GM19467 (cell line): ENCODE measurements around the gene PSMC3.

ENCODE experiments used
- ATAC-seq: cut with Tn5 transposase; IDR thresholded peaks from one replicate; pipeline ENCODE4 v1.9.1; 2021; ENCODE audit warnings: mild to moderate bottlenecking, moderate library complexity; ENCODE audit not compliant: unreplicated experiment

PSMC3 gene

DNA sequence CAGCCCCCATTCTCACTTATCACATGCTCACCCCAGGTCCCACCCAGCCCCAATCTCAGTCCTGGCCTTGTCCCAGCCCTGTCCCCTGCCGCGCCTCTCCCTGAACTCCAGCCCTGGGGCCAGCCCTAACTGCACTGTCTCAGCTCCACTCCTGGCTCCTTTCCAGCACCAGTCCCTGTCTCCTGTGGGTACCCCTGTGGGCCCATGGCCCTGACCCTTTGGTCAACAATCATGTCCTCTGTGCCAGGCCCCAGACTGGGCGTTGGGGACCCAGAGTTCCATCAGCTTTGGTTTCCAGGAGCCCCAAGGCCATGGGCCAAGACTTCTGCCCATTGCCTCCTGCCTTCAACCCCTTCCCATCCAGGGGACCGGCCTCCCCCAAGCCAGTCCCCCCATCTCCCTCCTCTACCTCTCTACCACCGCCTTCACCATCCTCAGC is 48.6 kb downstream of the PSMC3 start:
- no peak for ATAC-seq

DNA sequence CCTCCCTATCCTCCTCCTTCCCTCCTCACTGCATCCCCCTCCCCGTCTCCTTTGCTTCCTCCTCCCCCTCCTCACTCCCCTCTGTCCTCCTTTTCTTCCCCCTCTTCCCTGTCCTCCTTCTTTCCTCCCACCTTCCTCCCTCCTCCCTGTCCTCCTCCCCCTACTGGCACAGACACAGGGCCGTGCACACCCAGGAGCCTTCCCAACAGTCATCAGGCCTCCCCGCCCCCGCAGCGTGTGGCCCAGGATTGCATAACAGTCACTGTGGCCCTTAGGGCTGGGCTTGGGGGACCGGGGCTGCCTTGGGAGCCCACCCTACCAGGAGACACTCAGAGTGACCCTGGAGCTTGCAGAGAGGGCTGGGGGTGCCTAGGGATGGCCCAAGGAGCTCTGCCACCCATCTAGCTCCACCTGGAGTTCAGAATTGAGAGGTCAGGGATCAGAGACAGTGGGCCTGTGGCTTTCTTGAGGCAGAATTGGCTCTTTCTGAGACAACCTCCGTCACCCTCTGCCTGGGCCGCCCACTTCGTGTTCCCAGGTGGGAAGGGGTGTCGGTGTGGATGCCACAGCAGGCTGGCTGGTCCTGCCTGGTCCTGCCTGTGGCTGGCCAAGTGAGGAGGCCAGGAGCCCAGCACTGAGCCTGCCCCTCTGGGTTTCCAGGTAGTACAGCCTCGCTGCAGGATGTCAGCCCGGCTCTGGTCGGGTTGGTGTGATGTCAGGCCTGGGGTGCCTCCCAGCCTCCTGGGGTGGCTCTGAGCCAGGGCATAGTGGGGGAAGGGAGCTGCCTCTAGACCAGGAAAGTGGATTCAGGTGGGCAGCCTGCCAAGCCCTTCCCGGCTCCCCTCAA is 49.5 kb downstream of the PSMC3 start:
- ATAC-seq, result no peak

DNA sequence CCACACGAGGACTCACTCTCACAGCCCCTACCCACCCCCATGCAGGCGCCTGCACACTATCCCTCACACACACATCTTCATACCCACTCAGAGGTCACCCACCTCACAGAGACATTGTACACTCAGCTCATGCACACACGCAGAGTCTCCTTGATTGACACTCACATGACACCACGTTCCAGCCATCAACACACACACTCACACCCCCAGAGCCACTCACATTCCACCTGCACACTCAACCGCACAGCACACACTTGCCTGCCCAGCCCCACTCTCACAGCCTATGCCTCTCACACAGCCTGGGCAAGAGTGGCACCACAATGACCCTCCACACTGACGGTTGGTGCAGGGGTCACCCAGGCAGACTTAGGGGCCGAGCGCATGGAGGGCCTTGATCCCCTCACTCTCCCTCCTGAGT is 50.1 kb downstream of the PSMC3 start:
- ATAC-seq, result no peak

DNA sequence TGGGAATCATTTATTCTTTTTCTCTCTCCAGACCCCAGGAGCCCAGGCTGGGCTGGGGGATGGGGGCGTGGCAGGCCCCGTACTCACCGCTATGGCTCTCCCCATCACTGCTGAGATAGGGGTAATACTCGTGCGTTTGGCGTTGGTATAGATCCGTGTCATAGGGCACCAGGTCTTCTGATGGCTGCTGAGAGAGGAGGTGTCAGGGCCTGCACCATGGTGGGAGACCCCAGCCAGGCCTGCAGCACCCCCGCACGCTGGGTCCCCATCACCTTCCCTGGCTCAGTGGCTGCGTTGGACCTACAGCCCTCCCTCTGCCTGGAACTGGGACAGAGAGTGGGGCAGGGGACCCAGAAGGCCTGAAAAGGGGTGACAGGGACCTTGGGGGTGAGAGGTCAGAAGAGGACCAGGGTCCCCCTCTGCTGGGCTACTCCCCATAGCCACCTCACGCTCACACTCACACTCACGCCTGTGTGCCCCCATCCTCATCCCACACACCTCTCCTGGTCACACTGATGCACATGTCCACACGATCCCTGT is 50.6 kb downstream of the PSMC3 start:
- no peak for ATAC-seq

DNA sequence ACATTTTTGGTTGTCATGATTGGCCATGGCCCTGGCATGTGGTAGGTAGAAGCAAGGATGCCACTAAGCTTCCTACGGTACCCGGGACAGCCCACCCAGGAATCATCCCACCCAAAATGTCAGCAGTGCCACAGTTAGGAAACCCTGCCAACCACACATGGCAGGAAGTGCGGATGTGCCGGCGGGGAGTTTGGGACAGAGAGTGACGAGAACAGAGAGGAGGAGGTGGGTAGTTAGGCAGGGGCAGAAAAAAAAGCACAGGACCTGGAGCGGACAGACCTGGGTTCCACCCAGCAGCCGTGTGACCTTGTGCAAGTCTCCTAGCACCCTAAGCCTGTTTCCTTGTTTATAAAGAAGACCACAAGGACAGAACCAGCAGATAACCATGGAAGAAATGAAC is 51.2 kb downstream of the PSMC3 start:
- ATAC-seq, result no peak

DNA sequence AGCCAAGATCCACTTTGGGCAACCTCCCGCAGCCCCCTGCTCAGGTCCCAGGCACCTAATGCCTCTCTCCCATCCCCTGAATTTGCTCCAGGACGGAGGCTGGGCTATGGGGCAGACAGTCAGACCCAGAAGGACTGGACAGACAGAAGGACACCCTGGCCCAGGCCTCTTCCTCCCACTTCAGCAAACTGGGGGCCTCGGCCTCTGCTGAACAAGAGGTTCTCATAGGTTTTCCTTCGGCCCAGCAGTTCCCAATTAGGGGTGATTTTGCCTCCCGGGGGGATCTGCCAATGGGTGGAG is 51.6 kb downstream of the PSMC3 start:
- ATAC-seq, result no peak

DNA sequence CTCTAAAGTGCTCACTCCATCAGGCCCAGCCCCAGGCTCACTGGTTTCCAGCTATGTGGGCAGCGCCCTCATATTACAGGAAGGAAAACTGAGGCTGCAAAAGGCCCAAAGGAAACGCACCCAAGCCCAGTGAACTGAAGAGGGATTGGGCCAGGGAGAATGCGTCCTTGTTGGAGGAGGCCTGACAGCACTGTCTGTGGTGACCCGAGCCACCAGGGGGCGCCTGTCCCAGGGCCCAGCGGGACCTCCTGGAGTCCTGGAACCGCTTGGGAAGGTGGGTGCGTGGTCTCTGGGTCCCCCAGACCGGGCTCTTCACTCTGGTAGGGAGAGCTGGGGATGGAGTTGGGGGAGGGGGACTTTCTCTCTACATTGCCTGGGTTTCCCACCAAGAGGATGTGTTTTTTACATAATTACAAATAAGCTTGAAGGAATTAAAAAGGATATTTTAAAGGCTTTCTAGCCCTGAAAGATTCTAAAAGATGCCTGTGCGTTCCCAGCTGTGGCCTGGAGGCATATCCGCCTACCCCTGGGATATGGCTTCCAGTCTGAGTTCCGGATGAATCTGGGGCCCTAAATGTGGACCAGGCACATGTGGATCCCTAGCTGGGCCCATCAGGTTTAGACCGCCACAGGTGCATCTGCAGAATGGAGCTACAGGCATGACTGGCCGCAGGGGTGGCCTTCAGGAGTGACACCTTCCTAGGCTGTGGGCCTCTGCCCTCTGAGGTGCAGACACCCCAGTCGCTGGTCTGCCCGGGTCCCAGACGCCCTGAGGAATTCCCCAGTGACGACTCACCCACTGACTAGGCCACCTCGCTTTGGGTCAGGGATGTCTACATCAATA is 52.1 kb downstream of the PSMC3 start:
- no peak for ATAC-seq

DNA sequence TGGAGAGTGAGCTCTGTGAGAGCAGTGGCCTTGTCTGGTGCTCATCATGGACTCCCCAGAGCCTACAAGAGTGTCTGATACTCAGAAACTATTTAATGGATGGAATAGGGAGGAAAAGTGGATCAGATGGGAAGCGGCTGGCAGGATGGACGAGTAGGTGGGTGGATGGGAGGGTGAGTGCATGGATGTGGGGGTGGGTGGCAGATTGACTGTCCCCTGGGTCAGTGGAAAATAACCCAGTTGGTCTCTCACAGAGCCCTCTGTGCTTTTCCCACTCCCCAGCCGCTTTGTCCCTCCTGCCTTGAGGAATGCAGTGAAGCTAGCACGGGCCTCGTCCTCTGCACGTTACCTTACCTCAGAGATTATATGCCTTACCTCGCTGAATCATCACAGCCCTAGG is 53.8 kb downstream of the PSMC3 start:
- no peak for ATAC-seq

DNA sequence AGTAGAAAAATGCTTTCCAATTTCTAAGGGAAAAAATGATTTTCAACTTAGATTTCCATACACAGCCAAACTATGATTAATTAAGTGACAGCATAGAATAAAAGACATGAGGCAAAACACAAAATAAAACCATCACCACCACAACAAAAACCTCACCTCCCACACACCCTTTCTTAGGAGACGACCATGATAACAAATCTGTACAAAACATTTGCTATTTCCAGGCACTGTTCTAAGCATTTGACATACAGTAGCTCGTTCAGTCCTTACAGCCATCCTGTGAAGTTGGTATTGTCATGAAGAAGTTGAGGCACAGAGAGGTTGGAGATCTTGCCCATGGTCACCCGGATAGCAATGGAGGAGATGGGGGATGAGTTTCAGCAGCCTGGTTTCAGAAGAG is 56.6 kb downstream of the PSMC3 start:
- ATAC-seq, result no peak
